B cell (primary cell): ENCODE data around the gene RASA3.

Source experiments
- EZH2 ChIP-seq: IDR thresholded peaks from 2 replicates; pipeline ENCODE4 v1.6.1; 2012; ENCODE audit warnings: borderline replicate concordance, low read depth, mild to moderate bottlenecking, moderate library complexity, low read length; ENCODE audit not compliant: insufficient read depth, poor library complexity, severe bottlenecking
- TF ChIP-seq, protein P1 (sequence below): fragments of 200-600 bp; IDR thresholded peaks from one replicate; pipeline ENCODE4 v1.8.0; 2022; ENCODE audit warnings: antibody characterized with exemption, mild to moderate bottlenecking

- TF ChIP-seq, protein P1, sequence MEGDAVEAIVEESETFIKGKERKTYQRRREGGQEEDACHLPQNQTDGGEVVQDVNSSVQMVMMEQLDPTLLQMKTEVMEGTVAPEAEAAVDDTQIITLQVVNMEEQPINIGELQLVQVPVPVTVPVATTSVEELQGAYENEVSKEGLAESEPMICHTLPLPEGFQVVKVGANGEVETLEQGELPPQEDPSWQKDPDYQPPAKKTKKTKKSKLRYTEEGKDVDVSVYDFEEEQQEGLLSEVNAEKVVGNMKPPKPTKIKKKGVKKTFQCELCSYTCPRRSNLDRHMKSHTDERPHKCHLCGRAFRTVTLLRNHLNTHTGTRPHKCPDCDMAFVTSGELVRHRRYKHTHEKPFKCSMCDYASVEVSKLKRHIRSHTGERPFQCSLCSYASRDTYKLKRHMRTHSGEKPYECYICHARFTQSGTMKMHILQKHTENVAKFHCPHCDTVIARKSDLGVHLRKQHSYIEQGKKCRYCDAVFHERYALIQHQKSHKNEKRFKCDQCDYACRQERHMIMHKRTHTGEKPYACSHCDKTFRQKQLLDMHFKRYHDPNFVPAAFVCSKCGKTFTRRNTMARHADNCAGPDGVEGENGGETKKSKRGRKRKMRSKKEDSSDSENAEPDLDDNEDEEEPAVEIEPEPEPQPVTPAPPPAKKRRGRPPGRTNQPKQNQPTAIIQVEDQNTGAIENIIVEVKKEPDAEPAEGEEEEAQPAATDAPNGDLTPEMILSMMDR = no peak
- no peak for TF ChIP-seq EZH2
These were observed 31.7 kb downstream of the RASA3 start for GRCh38 chr13:114100446-114101357.
